Liver (tissue), 9 donors: Measurements from ENCODE around the gene NECTIN4. TPM values are rescaled to one million over a fixed set of nuclear protein-coding genes. Genes with fewer than 3 reads are reported as not detected.

Source experiments
- DNase-seq: peaks from one replicate; pipeline ENCODE4 v3.0.0-alpha.2; 2017; ENCODE audit warnings: low spot score
- H3K27ac ChIP-seq, 2 donors: one replicate each; pipeline ENCODE4 v1.7.0; 2013; ENCODE audit warnings: inconsistent platforms in 2 of 2, low read length in 2 of 2, control low read depth in 1 of 2, low read depth in 1 of 2, mild to moderate bottlenecking in 1 of 2
- H3K27me3 ChIP-seq, 4 donors: one replicate each; pipeline versions ENCODE4 v1.6.1 to v1.7.0; 2013; ENCODE audit warnings: low read length in 3 of 4, inconsistent platforms in 1 of 4, mild to moderate bottlenecking in 1 of 4, moderate library complexity in 1 of 4; ENCODE audit not compliant: control insufficient read depth in 4 of 4, insufficient read depth in 4 of 4
- H3K36me3 ChIP-seq, 4 donors: one replicate each; pipeline versions ENCODE4 v1.6.1 to v1.7.0; 2013; ENCODE audit warnings: low read length in 3 of 4, mild to moderate bottlenecking in 3 of 4, low read depth in 1 of 4, moderate library complexity in 1 of 4; ENCODE audit not compliant: control insufficient read depth in 4 of 4, insufficient read depth in 3 of 4
- H3K4me1 ChIP-seq, 4 donors: one replicate each; pipeline versions ENCODE4 v1.6.1 to v1.7.0; 2013; ENCODE audit warnings: low read length in 3 of 4, mild to moderate bottlenecking in 3 of 4, moderate library complexity in 1 of 4; ENCODE audit not compliant: control insufficient read depth in 4 of 4, insufficient read depth in 4 of 4
- H3K4me3 ChIP-seq, 3 donors: one replicate each; pipeline versions ENCODE4 v1.6.1 to v1.7.0; 2013; ENCODE audit warnings: low read length in 3 of 3, control low read depth in 1 of 3, low read depth in 1 of 3, mild to moderate bottlenecking in 1 of 3
- H3K9ac ChIP-seq, 2 donors: one replicate each; pipeline ENCODE4 v1.7.0; 2013; ENCODE audit warnings: low read length in 2 of 2, mild to moderate bottlenecking in 2 of 2, moderate library complexity in 2 of 2, control low read depth in 1 of 2, low read depth in 1 of 2
- H3K9me3 ChIP-seq, 4 donors: one replicate each; pipeline versions ENCODE4 v1.6.1 to v1.7.0; 2013; ENCODE audit warnings: low read length in 3 of 4; ENCODE audit not compliant: control insufficient read depth in 4 of 4
- ATF3 ChIP-seq: IDR thresholded peaks from 2 replicates; pipeline ENCODE4 v1.6.1; 2016; ENCODE audit warnings: antibody characterized with exemption
- CTCF ChIP-seq: fragments of 150-350 bp; IDR thresholded peaks from 2 replicates; pipeline ENCODE4 v1.5.1; 2017; ENCODE audit warnings: improper control_type of control experiment, low read depth, low read length; ENCODE audit not compliant: missing input control
- EGR1 ChIP-seq, 2 donors: IDR thresholded peaks; 2 replicates each; pipeline ENCODE4 v1.6.1; 2016 to 2018; ENCODE audit warnings: antibody characterized with exemption in 2 of 2, low read depth in 2 of 2
- FOXA1 ChIP-seq: IDR thresholded peaks from 2 replicates; pipeline ENCODE4 v1.6.1; 2016; ENCODE audit warnings: antibody characterized with exemption
- FOXA2 ChIP-seq: IDR thresholded peaks from 2 replicates; pipeline ENCODE4 v1.6.1; 2016; ENCODE audit warnings: antibody characterized with exemption
- GABPA ChIP-seq, 2 donors: IDR thresholded peaks in 1 of 2; conservative IDR thresholded peaks in 1 of 2; 2 replicates each; pipeline ENCODE4 v1.6.1; 2016; ENCODE audit warnings: antibody characterized with exemption in 2 of 2, mild to moderate bottlenecking in 1 of 2, moderate library complexity in 1 of 2
- HNF4A ChIP-seq, 2 donors: conservative IDR thresholded peaks; 2 replicates each; pipeline ENCODE4 v1.6.1; 2016; ENCODE audit warnings: antibody characterized with exemption in 2 of 2, mild to moderate bottlenecking in 2 of 2
- HNF4G ChIP-seq: IDR thresholded peaks from 2 replicates; pipeline ENCODE4 v1.6.1; 2016; ENCODE audit warnings: antibody characterized with exemption
- JUND ChIP-seq, 2 donors: IDR thresholded peaks; 2 replicates each; pipeline ENCODE4 v1.6.1; 2016; ENCODE audit warnings: antibody characterized with exemption in 2 of 2
- MAX ChIP-seq: IDR thresholded peaks from 2 replicates; pipeline ENCODE4 v1.6.1; 2016; ENCODE audit warnings: antibody characterized with exemption
- NR2F2 ChIP-seq: IDR thresholded peaks from 2 replicates; pipeline ENCODE4 v1.6.1; 2016; ENCODE audit warnings: antibody characterized with exemption
- RAD21 ChIP-seq, 2 donors: IDR thresholded peaks; 2 replicates each; pipeline ENCODE4 v1.6.1; 2016; ENCODE audit warnings: antibody characterized with exemption in 2 of 2, mild to moderate bottlenecking in 2 of 2
- REST ChIP-seq: IDR thresholded peaks from 2 replicates; pipeline ENCODE4 v1.6.1; 2016; ENCODE audit warnings: antibody characterized with exemption, mild to moderate bottlenecking
- RXRA ChIP-seq, 2 donors: IDR thresholded peaks; 2 replicates each; pipeline ENCODE4 v1.6.1; 2017 to 2018; ENCODE audit warnings: antibody characterized with exemption in 2 of 2, mild to moderate bottlenecking in 1 of 2
- SP1 ChIP-seq: IDR thresholded peaks from 2 replicates; pipeline ENCODE4 v1.6.1; 2018; ENCODE audit warnings: antibody characterized with exemption, mild to moderate bottlenecking
- TAF1 ChIP-seq: conservative IDR thresholded peaks from 2 replicates; pipeline ENCODE4 v1.6.1; 2016; ENCODE audit warnings: antibody characterized with exemption, mild to moderate bottlenecking
- YY1 ChIP-seq: IDR thresholded peaks from 2 replicates; pipeline ENCODE4 v1.6.1; 2016; ENCODE audit warnings: antibody characterized with exemption, mild to moderate bottlenecking
- ZBTB33 ChIP-seq: IDR thresholded peaks from 2 replicates; pipeline ENCODE4 v1.6.1; 2016; ENCODE audit warnings: antibody characterized with exemption
- WGBS: extraction: QIAGEN DNeasy Blood & Tissue Kit; methylation state at CpG from one replicate; pipeline ENCODE4 v1.1.7; 2013; 5-methylcytosine and 5-hydroxymethylcytosine counted together
- polyA plus RNA-seq, 2 donors: library from polyadenylated mRNA; stranded (reverse) in 1 of 2; unstranded in 1 of 2; fragments of 200-250 nt in 1 of 2; fragments of >200 nt in 1 of 2; fragmentation: Nextera tagmentation in 1 of 2; extraction: Ambion mirVana in 1 of 2; gene quantifications; one replicate each; pipeline versions ENCODE4 v1.2.1 to v1.2.3, GENCODE V29; 2013 to 2015
- total RNA-seq, 2 donors: library from RNA; depleted of rRNA; stranded (reverse); fragments of >200 nt; gene quantifications; one replicate each; pipeline ENCODE4 v1.2.3, GENCODE V29; 2014
- donor health status: healthy.
- donor health status: healthy.
- donor health status: healthy.
- donor health status: healthy.
- donor health status: healthy.

Gene NECTIN4
- total and polyA plus RNA-seq, 4 donors = 0.01 TPM; not detected in 3

GRCh38 chr1:161054232-161054631 is 35.1 kb downstream of the NECTIN4 start:
- 91% methylated on average over 4 of the region's 4 CpGs for WGBS
- DNase-seq = no peak
- Histone ChIP-seq H3K27ac (no peak overlapping the region), H3K9me3 (peaks cover 0 to 2% (median under 1%) of the 10 kb centered on the region in 4 donors), H3K27me3 (no peaks in the 10 kb centered on the region), H3K4me3 (no peak overlapping the region), H3K4me1 (no peaks in the 10 kb centered on the region), H3K9ac (no peak overlapping the region), H3K36me3 (peaks cover 0 to 5% (median 0%) of the 10 kb centered on the region in 4 donors)
- no peak for TF ChIP-seq ATF3
- no peak for TF ChIP-seq YY1
- no peak for TF ChIP-seq SP1
- TF ChIP-seq CTCF = no peak
- no peak for TF ChIP-seq JUND (IDR thresholded peaks at IDR 0.05)
- TF ChIP-seq EGR1 (IDR thresholded peaks at IDR 0.05; ENCODE audit: low read depth in 2 of 2) = no peak
- TF ChIP-seq GABPA (IDR thresholded peaks at IDR 0.05 in 1 of 2, conservative IDR thresholded peaks at IDR 0.05 in 1 of 2) = no peak
- no peak for TF ChIP-seq FOXA1
- no peak for TF ChIP-seq RXRA (IDR thresholded peaks at IDR 0.05)
- TF ChIP-seq FOXA2 = no peak
- no peak for TF ChIP-seq HNF4A (conservative IDR thresholded peaks at IDR 0.05)
- no peak for TF ChIP-seq MAX
- TF ChIP-seq TAF1 = no peak
- no peak for TF ChIP-seq NR2F2
- no peak for TF ChIP-seq RAD21 (IDR thresholded peaks at IDR 0.05)
- TF ChIP-seq HNF4G = no peak
- no peak for TF ChIP-seq ZBTB33
- no peak for TF ChIP-seq REST
